NOMO-1 treated with DMSO at 0.1 percent for 48 hours (cell line): Measurements from ENCODE around the gene CNTNAP3B.
"Not testable (repeated sequence)": the region's sequence is repeated elsewhere in the genome, so short reads cannot be mapped to it uniquely, and the experiment has no call there.

Source experiments
- DNase-seq: peaks from one replicate; lab custom pipeline; 2025; ENCODE audit not compliant: unreplicated experiment; lab: John Stamatoyannopoulos, UW

Gene CNTNAP3B

DNA sequence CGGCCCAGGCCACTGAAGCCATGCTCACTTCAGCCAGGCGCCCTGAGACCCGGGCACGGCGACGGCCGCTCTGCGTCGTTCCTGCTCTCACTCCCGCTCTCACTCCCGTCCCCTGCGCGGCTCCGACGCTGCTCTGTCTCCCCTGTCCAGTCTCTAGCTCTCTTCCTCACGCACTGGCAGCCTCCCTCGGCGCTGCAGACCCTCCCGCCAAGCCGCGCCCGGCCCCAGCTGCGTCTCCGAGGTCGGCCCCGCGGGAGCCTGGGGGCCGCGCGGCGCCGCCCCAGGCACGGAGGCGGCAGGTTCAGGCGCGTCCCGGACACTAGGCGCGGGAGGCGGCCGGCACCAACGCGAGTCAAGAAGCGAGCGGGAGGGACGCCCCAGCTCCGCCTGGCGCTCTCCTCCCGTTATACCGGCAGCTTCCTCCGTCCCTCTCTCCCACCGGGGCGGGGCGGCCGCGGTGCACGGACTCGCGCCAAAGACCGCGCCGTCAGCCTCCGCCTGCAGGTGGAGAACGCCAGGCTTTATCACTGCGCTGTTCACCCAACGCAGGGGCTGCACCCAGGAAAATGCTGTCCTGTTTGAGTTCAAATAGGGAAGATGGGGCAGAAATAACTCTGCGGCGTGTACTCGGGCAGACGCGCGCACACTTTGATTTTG lies at the start of gene CNTNAP3B:
Gene CNTNAP3B (minus strand): TSS at position 354 of the 657 bp plus-strand sequence. CDS start 332 bp downstream, at position 22.
- not testable (repeated sequence) for DNase-seq

- DNase-seq = not testable (repeated sequence)
Observed at GRCh38 chr9:42160299-42160698, 31.1 kb upstream of the CNTNAP3B start.

GRCh38 chr9:42127056-42127841 lies 2.0 kb downstream of the CNTNAP3B start:
- not testable (repeated sequence) for DNase-seq

DNA sequence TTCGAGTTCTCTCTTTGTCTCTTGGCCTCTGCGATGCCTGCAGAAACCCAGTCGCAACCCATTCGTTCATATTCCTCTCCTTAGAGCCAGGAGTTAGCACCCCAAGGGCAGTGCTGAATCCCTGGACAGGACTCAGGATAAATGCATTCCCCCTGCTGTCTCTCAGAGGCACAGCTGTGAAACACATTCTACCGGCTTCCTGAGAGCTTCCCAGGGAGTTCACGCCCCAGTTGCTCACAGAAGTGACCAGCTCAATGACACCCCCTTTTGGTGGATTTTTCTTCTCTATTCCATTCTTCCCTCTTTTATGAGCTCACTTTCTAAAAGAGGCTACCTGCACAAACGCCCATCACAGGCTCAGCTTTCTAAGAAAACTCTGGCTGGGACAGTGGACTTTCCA lies 8.2 kb downstream of the CNTNAP3B start:
- DNase-seq = not testable (repeated sequence)

- not testable (repeated sequence) for DNase-seq
Observed at GRCh38 chr9:42095929-42096328, 33.3 kb downstream of the CNTNAP3B start.

GRCh38 chr9:42084559-42084952 lies 44.7 kb downstream of the CNTNAP3B start:
- not testable (repeated sequence) for DNase-seq

DNA sequence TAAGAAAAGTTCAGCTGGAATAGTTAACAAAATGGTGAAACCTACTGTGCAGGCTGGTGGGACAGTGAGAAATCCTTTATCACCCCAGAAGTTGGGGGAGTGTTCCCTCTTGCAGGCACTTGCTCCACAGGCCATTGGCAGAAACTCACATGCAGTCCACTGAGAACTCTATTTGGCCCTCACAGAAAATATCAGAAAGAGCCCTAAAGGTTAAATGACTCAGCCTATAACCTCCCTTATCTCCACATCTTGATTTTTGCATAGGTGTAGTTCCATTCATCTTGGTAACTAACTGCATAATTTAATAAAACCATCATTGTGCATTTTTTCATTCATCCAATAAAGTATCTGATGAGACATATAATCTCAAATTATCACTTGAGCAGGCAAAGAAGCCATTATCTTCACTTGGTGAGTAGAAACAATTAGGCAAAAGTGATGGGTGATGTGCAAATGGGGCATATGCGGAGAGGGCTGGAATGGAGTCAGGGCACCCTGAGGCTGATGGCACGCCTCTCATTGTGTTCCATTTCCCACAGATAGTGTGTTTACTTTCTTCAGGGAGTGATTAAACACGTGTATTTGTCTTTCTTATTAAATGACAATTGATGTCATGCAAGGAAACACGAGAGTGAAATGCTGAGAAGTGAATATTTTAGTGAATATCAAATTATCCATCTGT lies 45.2 kb downstream of the CNTNAP3B start:
- DNase-seq = not testable (repeated sequence)

GRCh38 chr9:42080376-42080775 lies 48.9 kb downstream of the CNTNAP3B start:
- DNase-seq = not testable (repeated sequence)

DNA sequence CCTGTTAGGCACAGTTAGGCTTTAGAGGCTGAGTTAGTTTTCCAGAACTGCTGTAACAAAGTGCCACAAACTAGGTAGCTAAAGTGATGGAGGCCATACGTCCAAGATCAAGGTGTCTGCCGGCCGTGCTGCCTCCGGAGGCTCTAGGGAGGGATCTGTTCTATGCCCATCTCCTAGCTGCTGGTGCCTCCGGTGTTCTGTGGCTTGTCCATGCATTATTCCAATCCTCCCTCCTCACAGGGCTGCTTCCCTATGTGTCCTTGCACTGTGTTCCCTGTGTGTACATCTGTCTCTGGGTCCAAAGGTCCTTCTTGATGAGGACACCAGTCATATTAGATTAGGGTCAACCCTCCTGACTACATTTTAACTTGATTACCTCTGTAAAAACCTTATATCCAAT lies 54.4 kb downstream of the CNTNAP3B start:
- DNase-seq = not testable (repeated sequence)

DNA sequence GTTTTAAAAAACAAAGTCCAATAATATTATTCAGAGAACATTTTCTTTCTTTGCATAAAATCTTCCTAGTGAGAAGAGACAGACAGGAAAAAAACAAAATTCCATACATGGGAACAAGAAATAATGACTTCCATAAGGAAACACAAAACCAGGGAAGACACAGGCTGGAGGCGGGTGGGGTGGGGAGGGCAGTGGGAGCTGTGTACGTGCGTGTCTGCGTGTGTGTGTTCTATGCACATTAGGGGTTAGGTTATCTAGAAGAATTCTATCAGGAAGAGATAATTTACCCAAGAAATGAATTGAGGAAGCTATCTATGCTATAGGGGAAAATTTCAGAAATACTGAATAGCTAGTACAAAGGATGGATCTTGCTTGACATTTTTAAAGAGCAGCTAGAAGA lies 58.2 kb downstream of the CNTNAP3B start:
- DNase-seq = not testable (repeated sequence)

GRCh38 chr9:42070035-42070799 lies 59.0 kb downstream of the CNTNAP3B start:
- not testable (repeated sequence) for DNase-seq

- DNase-seq = not testable (repeated sequence)
Observed at GRCh38 chr9:42053874-42054273, 75.4 kb downstream of the CNTNAP3B start.

GRCh38 chr9:42050701-42051100 lies 78.5 kb downstream of the CNTNAP3B start:
- not testable (repeated sequence) for DNase-seq

- not testable (repeated sequence) for DNase-seq
Observed at GRCh38 chr9:42044422-42045010, 84.7 kb downstream of the CNTNAP3B start.

GRCh38 chr9:42033541-42033940 lies 95.7 kb downstream of the CNTNAP3B start:
- DNase-seq = not testable (repeated sequence)

GRCh38 chr9:42020639-42021038 lies 108.6 kb downstream of the CNTNAP3B start:
- DNase-seq = not testable (repeated sequence)

DNA sequence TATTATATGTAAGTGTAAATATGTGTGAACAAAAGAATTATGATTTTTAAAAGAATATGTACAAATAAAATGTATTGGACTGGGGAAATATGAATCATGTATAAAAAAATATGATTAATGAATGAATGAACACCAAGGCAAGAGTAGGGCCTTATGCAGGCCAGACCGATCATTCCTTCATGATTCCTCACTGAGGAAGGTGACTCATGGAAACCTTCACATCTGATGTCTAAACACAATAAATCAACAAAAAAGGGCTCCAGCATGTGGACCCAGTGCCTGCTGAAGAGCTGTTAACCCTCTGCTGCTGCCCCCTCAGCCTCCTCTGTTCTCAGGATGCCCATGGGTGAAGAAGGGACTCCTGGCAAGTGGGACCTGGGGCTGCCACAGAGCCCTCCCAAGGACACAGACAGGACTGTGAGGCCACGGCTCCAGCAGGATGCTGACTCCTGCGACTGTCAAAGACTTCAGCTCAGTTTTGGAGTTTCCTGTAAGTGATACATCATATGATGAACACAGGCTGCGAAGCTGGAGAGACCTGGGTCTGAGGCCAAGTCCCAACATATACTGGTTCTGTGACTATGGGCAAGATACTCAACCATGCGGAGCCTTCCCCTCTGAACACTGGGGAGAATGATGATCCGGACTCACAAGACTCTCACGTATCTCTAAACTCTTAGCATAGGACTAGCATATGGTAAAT lies 110.9 kb downstream of the CNTNAP3B start:
- DNase-seq = not testable (repeated sequence)

- not testable (repeated sequence) for DNase-seq
Observed at GRCh38 chr9:42014317-42014716, 114.9 kb downstream of the CNTNAP3B start.

- DNase-seq = not testable (repeated sequence)
Observed at GRCh38 chr9:41991607-41992006, 137.6 kb downstream of the CNTNAP3B start.

- not testable (repeated sequence) for DNase-seq
Observed at GRCh38 chr9:41980271-41980670, 149.0 kb downstream of the CNTNAP3B start.
